Measurements from ENCODE around the gene HOOK2. TPM values are rescaled to one million over a fixed set of nuclear protein-coding genes. Genes with fewer than 3 reads are reported as not detected.
"Not testable (repeated sequence)": the region's sequence is repeated elsewhere in the genome, so short reads cannot be mapped to it uniquely, and the experiment has no call there.

Gene HOOK2
- 14.1 and 19.0 TPM in 2 replicates for total RNA-seq (2014; rRNA removed; shearing (Covaris generic))

DNA sequence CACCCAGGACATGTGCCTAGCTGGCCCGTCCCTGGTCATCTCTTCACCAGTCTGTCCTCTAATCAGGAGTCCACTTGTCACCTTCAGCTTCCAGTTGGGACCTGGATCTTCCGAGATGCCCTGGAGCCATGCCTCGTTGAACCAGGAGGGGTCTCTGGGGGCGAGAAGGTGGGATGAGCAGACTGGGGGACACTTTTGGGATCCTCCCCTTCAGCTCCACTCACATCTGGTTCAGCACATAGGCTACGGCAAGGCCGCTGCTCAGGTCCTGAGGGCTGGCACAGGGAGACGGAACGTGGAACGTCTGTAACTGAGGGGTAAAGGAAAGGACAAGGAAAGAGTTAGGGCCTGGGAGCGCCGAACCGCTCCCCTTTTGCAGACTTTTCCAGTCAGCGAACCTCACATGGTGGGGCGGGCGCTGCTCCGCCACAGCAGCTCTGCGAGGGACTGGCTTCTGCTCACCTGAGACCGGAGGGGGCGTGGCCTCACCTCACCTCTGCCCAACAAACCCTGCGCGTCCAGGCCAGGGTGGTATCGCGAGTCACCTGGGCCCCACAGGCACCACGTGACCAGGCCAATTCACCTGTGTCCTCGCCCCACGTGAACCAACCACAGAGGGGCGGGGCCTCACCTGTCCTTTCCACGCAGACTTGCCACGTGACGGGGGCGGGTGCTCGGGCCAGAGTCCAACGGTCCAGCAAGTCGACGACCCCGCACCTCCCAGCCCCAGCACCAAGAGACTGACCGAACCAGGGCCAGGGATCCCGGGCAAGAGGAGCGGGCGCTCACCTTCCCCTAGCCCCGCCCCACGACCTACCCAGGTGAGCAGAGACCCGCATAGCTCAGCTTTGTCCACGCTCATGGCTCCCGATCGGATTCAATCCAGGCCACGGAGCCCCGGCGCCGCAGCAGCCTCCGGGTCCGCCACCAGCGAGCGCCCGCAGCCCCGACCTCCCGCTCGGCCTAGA lies at the start of gene HOOK2:
Gene HOOK2 (minus strand): TSS at position 965 of the 968 bp plus-strand sequence. CDS start 103 bp downstream, at position 862.
- H3K4me1 ChIP-seq = peaks cover 18% of the 10 kb centered on the region
- peak within 1 kb of the TSS; percentile 17; the same call in 1 of the 2 replicates for H3K27ac ChIP-seq

GRCh38 chr19:12821761-12822160 lies 46.4 kb upstream of the HOOK2 start:
- Histone ChIP-seq H3K27ac (no peak overlapping the region), H3K9me3 (replicated peaks) (no peaks in the 10 kb centered on the region), H3K4me1 (no peaks in the 10 kb centered on the region), H3K27me3 (no peaks in the 10 kb centered on the region), H3K36me3 (no peaks in the 10 kb centered on the region), H3K4me3 (no peak overlapping the region)
- DNase-seq = no peak

More for the DNA sequence above, at the start of gene HOOK2:
- H3K36me3 ChIP-seq = no peaks in the 10 kb centered on the region
- no peak for DNase-seq
- H3K9me3 ChIP-seq (replicated peaks) = no peaks in the 10 kb centered on the region
- H3K27me3 ChIP-seq = no peaks in the 10 kb centered on the region
- peak within 1 kb of the TSS; percentile 64 for H3K4me3 ChIP-seq

DNA sequence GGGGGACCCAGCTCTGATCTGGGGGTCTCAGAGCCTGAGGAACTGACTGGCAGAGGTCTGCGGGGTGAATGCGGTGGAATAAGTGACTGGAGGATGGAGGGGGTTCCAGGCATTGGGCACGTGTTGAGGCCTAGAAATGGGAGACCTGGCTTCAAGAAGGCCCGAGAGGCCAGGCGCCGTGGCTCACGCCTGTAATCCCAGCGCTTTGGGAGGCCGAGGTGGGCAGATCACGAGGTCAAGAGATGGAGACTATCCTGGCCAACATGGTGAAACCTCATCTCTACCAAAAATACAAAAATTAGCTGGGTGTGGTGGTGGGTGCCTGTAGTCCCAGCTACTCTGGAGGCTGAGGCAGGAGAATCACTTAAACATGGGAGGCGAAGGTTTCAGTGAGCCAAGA lies 42.5 kb upstream of the HOOK2 start:
- DNase-seq; H3K4me1 ChIP-seq; H3K9me3 ChIP-seq (replicated peaks); H3K27ac ChIP-seq; H3K27me3 ChIP-seq; H3K4me3 ChIP-seq: not testable (repeated sequence)
- peaks cover 23% of the 10 kb centered on the region for H3K36me3 ChIP-seq

DNA sequence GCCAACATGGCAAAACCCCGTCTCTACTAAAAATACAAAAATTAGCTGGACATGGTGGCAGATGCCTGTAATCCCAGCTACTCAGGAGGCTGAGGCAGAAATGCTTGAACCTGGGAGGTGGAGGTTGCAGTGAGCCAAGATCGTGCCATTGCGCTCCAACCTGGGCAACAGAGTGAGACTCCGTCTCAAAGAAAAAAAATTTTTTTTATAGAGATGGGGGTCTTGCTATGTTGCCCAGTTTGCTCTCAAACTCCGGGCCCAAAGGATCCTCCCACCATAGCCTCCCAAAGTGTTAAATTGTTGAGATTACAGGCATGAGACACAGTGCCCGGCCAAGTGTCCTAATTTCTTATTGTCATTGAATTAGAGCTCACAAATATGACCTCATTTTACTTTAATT lies 41.8 kb upstream of the HOOK2 start:
- not testable (repeated sequence) for DNase-seq; H3K4me1 ChIP-seq; H3K9me3 ChIP-seq (replicated peaks); H3K4me3 ChIP-seq; H3K27me3 ChIP-seq; H3K27ac ChIP-seq
- peaks cover 29% of the 10 kb centered on the region for H3K36me3 ChIP-seq

- no peaks in the 10 kb centered on the region for H3K9me3 ChIP-seq (replicated peaks)
- H3K36me3 ChIP-seq = peaks cover 44% of the 10 kb centered on the region
- no peak overlapping the region for H3K27ac ChIP-seq
- H3K4me3 ChIP-seq = no peak overlapping the region
- H3K27me3 ChIP-seq = no peaks in the 10 kb centered on the region
- DNase-seq = no peak
- H3K4me1 ChIP-seq = no peaks in the 10 kb centered on the region
These were observed 39.7 kb upstream of the HOOK2 start for GRCh38 chr19:12815088-12815487.

- peaks cover 16% of the 10 kb centered on the region for H3K36me3 ChIP-seq
- peaks cover 15% of the 10 kb centered on the region for H3K27me3 ChIP-seq
- H3K4me1 ChIP-seq = peaks cover 5% of the 10 kb centered on the region; the same call in 1 of the 2 replicates
- H3K4me3 ChIP-seq = peak within 1 kb of the TSS; percentile 77
- H3K9me3 ChIP-seq (replicated peaks) = no peaks in the 10 kb centered on the region
- peak; percentile 97 for DNase-seq
- peak within 1 kb of the TSS; percentile 64 for H3K27ac ChIP-seq
These were observed 31.1 kb upstream of the HOOK2 start, which contains the start of gene RNASEH2A for GRCh38 chr19:12806242-12807081. RNASEH2A (plus strand) TSS chr19:12806584; CDS start chr19:12806674, 90 bp downstream.

GRCh38 chr19:12804051-12804450 lies 28.7 kb upstream of the HOOK2 start:
- Histone ChIP-seq H3K9me3 (replicated peaks) (no peaks in the 10 kb centered on the region), H3K27ac (no peak overlapping the region), H3K27me3 (peaks cover 18% of the 10 kb centered on the region), H3K4me1 (peaks cover 5% of the 10 kb centered on the region; the same call in 1 of the 2 replicates), H3K4me3 (no peak overlapping the region), H3K36me3 (peaks cover 5% of the 10 kb centered on the region; the same call in 1 of the 2 replicates)
- no peak for DNase-seq

GRCh38 chr19:12802267-12803106 lies 27.1 kb upstream of the HOOK2 start:
- H3K36me3 ChIP-seq = no peaks in the 10 kb centered on the region
- peak overlapping the region; percentile 51 for H3K4me3 ChIP-seq
- no peaks in the 10 kb centered on the region for H3K9me3 ChIP-seq (replicated peaks)
- DNase-seq = no peak
- H3K4me1 ChIP-seq = peaks cover 5% of the 10 kb centered on the region; the same call in 1 of the 2 replicates
- no peak overlapping the region for H3K27ac ChIP-seq
- H3K27me3 ChIP-seq = peaks cover 18% of the 10 kb centered on the region

DNA sequence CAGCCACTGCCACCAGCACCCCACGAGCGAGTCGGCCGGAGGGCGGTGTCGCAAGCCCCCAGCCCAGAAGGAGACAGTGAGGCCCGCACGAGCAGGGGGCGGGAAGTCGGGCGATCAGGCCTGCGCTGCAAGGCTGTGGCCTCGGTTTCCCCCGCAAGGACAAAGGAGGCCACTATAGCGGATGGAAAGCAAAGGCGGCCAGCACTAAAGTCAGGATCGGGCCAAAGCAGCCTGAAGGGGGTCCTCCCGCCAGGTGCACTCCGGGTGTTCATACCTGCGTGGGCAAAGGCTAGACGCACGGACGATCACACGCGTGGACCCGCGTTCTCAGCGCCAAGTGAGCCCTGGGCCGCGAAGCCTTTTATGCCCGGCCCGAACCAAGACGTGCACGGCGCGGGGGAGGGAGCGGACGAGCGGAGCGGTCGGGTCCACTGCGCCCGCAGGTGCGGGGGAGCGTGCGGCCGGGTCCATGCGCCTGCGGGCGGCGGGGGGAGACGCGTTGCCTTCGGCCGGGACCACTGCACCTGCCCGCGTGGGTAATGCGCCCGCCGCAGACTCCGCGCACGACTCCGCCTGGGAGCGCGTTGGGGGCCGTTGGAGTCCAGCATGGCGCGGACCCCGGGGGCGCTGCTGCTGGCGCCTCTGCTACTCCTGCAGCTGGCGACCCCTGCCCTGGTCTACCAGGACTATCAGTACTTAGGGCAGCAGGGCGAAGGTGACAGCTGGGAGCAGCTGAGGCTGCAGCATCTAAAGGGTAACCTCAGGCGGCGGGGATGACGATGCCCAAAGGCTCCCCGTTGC lies 26.3 kb upstream of the HOOK2 start, which contains the start of the genes PRDX2 and THSD8:
Gene PRDX2 (minus strand): TSS at position 335 of the 801 bp plus-strand sequence. CDS start 539 bp downstream, outside the sequence.
Gene THSD8 (plus strand): TSS at position 604 of the 801 bp plus-strand sequence. CDS start 3 bp downstream, at position 607.
- Histone ChIP-seq H3K4me1 (peaks cover 5% of the 10 kb centered on the region; the same call in 1 of the 2 replicates), H3K27ac (no peak within 1 kb of the TSS), H3K36me3 (no peaks in the 10 kb centered on the region), H3K4me3 (peak within 1 kb of the TSS; percentile 51), H3K27me3 (peaks cover 18% of the 10 kb centered on the region), H3K9me3 (replicated peaks) (no peaks in the 10 kb centered on the region)
- DNase-seq = peak; percentile 69 to 73

GRCh38 chr19:12800923-12801465 lies 25.6 kb upstream of the HOOK2 start:
- H3K4me3 ChIP-seq = peak overlapping the region; percentile 51
- no peak for DNase-seq
- peaks cover 5% of the 10 kb centered on the region; the same call in 1 of the 2 replicates for H3K4me1 ChIP-seq
- H3K27ac ChIP-seq = no peak overlapping the region
- H3K27me3 ChIP-seq = peaks cover 18% of the 10 kb centered on the region
- no peaks in the 10 kb centered on the region for H3K36me3 ChIP-seq
- H3K9me3 ChIP-seq (replicated peaks) = no peaks in the 10 kb centered on the region

DNA sequence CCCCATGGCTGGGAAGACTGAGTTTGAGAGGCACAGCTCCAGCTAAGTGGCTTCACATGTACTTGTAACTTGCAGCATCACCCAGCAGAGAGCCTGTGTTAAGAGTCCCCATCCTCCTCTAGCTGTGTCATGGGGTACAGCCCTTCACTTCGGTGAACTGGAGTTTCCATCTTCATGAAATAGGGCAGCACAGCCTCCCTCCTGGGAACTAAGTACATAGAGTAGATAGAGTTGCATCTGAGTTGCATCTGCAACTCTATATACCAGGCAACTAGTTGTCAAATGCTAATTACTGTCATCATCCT lies 25.1 kb upstream of the HOOK2 start:
- Histone ChIP-seq H3K4me3 (no peak overlapping the region), H3K36me3 (no peaks in the 10 kb centered on the region), H3K27me3 (peaks cover 18% of the 10 kb centered on the region)

GRCh38 chr19:12799742-12800465 lies 24.6 kb upstream of the HOOK2 start:
- H3K4me1 ChIP-seq = peaks cover 5% of the 10 kb centered on the region; the same call in 1 of the 2 replicates
- no peak for DNase-seq
- no peak overlapping the region for H3K27ac ChIP-seq
- H3K4me3 ChIP-seq = no peak overlapping the region
- H3K36me3 ChIP-seq = no peaks in the 10 kb centered on the region
- H3K27me3 ChIP-seq = peaks cover 18% of the 10 kb centered on the region
- H3K9me3 ChIP-seq (replicated peaks) = no peaks in the 10 kb centered on the region

More for the DNA sequence above, 25.1 kb upstream of the HOOK2 start:
- no peak overlapping the region for H3K27ac ChIP-seq
- H3K4me1 ChIP-seq = peaks cover 5% of the 10 kb centered on the region; the same call in 1 of the 2 replicates
- H3K9me3 ChIP-seq (replicated peaks) = no peaks in the 10 kb centered on the region
- no peak for DNase-seq

Measured in SJCRH30 (cell line).